ENCODE data around the gene CTXN3.

The CTXN3 gene

DNA sequence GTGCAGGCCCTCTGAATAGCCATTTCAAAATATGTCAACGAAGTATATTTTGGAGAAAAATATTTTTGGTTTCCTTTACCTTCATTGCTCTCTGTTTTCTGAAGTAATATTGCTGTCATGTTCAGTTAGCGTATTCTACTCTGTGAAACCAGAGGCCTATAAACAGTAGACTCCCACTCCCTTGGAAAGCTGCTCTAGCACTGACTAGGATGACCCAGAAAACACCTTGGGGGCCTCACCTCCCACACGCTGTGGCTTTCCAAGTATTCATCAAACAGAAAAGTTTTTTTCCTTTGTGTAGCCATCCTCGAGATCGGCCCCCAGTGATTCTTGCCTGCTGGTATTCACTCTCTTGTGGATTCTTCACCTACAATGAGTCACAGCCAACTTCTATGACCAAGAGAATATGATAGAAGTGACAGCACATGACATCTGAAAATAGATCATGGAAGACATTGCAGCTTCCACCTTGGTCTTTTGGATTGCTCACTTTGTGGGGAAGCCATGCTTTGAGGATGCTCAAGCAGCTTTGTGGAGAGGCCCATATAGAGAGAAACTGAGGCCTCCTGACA is 28.9 kb upstream of the CTXN3 start:
- DNase-seq (ENCODE audit: low spot score), result no peak
- in situ Hi-C loops (cut with MboI; ENCODE audit: low pct_unique_long_range_greater_than_20kb, low sequenced_read_pairs, unreplicated experiment), result no loop called here
- TF ChIP-seq, protein P1, sequence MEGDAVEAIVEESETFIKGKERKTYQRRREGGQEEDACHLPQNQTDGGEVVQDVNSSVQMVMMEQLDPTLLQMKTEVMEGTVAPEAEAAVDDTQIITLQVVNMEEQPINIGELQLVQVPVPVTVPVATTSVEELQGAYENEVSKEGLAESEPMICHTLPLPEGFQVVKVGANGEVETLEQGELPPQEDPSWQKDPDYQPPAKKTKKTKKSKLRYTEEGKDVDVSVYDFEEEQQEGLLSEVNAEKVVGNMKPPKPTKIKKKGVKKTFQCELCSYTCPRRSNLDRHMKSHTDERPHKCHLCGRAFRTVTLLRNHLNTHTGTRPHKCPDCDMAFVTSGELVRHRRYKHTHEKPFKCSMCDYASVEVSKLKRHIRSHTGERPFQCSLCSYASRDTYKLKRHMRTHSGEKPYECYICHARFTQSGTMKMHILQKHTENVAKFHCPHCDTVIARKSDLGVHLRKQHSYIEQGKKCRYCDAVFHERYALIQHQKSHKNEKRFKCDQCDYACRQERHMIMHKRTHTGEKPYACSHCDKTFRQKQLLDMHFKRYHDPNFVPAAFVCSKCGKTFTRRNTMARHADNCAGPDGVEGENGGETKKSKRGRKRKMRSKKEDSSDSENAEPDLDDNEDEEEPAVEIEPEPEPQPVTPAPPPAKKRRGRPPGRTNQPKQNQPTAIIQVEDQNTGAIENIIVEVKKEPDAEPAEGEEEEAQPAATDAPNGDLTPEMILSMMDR (IDR thresholded peaks at IDR 0.05; ENCODE audit: extremely low read depth, insufficient read depth, missing control alignments), result no peak

DNA sequence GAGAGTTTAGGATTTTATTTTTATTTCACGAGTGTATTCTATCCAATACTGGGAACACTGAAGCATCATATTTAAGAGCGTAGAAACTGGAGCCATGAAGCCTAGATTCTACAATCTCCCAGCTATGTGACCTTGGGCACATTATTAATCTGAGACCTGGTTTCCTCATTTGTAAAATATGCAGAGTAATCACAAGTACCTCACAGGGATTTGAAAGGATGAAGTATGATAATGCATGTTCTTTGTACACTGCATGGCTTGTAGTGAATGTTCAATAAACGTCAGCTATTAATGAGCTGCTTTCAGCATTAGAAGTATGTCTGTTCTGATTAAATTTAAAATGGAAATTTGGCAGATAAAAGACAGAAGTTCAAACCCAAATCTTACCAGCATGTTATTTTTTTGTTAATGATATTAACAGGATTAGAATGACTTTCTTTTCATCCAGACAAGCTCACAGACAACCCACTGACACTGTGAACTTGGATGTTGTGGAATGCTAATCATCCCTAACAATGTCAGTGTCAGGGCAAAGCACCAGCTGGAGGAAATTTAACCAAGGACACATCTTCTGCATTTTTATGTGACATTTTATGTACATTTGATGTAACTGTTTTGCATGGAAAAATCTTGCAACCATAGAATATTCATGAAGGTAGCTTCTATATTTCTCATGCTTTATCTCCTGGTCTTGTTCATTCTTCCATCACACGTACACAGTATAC is 27.1 kb upstream of the CTXN3 start:
- no peak for DNase-seq (ENCODE audit: low spot score)
- TF ChIP-seq, protein P1 (IDR thresholded peaks at IDR 0.05; ENCODE audit: extremely low read depth, insufficient read depth, missing control alignments), result no peak
- in situ Hi-C loops (cut with MboI; ENCODE audit: low pct_unique_long_range_greater_than_20kb, low sequenced_read_pairs, unreplicated experiment), result no loop called here

DNA sequence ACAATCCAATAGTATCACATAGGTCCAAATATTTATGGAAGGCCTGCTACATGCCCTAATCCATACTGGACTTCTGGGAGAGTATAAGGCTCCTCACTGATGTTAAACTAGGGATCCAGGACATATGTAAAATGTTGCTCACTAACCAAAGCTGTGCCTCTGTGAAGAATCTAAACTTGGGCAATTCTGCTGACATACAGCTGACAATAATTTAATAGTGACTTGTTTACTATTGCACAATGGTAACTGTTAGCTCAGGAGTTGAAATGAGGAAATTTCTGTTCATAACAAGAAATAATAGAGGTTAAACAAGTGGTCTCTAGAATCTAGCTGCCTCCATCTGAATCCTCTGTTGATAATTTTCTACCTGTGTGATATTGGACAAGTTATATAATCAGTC is 14.9 kb upstream of the CTXN3 start:
- TF ChIP-seq, protein P1 (IDR thresholded peaks at IDR 0.05; ENCODE audit: extremely low read depth, insufficient read depth, missing control alignments), result no peak
- in situ Hi-C loops (cut with MboI; ENCODE audit: low pct_unique_long_range_greater_than_20kb, low sequenced_read_pairs, unreplicated experiment), result no loop called here
- no peak for DNase-seq (ENCODE audit: low spot score)

DNA sequence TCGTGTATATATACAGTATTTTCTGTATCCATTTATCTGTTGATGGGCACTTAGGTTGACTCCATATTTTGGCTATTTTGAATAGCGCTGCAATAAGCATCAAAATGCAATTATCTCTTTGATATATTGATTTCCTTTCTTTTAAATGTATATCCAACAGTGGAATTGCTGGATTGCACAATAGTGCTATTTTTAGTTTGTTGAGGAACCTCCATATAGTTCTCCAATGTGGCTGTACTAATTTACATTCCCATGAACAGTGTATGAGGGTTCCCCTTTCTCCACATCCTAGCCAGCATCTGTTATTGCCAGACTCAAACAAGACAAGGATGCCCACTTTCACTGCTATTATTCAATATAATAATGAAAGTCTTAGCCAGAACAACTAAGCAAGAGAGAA is 9.1 kb upstream of the CTXN3 start:
- DNase-seq (ENCODE audit: low spot score), result no peak
- TF ChIP-seq, protein P1 (IDR thresholded peaks at IDR 0.05; ENCODE audit: extremely low read depth, insufficient read depth, missing control alignments), result no peak
- in situ Hi-C loops (cut with MboI; ENCODE audit: low pct_unique_long_range_greater_than_20kb, low sequenced_read_pairs, unreplicated experiment), result no loop called here

DNA sequence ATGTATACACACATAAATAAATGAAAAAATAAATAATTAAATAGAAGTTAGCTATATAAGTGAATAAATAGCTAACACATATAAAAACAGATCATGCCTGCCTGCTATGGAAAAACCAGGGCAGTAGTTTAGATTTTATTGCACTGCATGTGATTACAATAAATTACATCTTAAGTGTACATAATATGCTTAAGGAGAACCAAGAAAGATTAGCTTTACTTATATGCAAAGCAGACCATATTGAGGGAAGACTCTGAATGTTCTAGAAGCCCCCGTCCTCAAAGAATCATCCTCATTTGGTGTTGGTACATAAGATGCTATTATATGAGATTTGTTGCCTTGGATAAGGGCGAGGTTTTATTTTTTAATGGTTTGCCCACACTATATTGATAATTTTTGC is 5.9 kb upstream of the CTXN3 start:
- TF ChIP-seq, protein P1 (IDR thresholded peaks at IDR 0.05; ENCODE audit: extremely low read depth, insufficient read depth, missing control alignments), result no peak
- in situ Hi-C loops (cut with MboI; ENCODE audit: low pct_unique_long_range_greater_than_20kb, low sequenced_read_pairs, unreplicated experiment), result no loop called here
- no peak for DNase-seq (ENCODE audit: low spot score)

DNA sequence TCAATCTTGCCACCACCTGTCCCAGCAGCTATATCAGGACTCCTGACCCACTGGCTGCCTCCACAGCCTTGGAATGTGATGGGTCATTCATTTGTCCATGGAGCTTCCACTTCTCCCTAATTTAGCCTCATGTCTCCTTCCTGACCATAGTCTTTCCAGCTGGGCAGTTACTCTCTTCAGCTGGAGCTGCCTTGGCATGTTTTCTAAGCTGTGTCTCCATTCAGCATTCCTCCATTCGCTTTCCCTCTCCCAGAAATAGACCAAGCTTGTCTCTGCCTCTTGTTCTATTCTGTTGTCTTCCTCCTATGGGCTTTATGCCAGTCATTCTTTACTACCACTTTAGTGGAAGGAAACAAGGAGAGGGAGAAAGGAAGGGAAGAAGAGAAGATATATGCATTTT is 5.3 kb upstream of the CTXN3 start:
- in situ Hi-C loops (cut with MboI; ENCODE audit: low pct_unique_long_range_greater_than_20kb, low sequenced_read_pairs, unreplicated experiment), result no loop called here
- TF ChIP-seq, protein P1 (IDR thresholded peaks at IDR 0.05; ENCODE audit: extremely low read depth, insufficient read depth, missing control alignments), result no peak
- no peak for DNase-seq (ENCODE audit: low spot score)
